IMR-90 (cell line): ENCODE measurements around the gene GALNT8. TPM values are rescaled to one million over a fixed set of nuclear protein-coding genes. Genes with fewer than 3 reads are reported as not detected.

Experiments
- ATAC-seq: fragments of 200-7000 bp; cut with Tn5 transposase; 2 replicates; pipeline ENCODE4 v1.9.1; 2020; ENCODE audit warnings: low read depth, mild to moderate bottlenecking, moderate library complexity
- BruUV-seq: library from RNA; stranded (reverse); fragments of 400-500 nt; replicated peaks from 2 replicates; lab custom pipeline; 2021; lab: Mats Ljungman, UMichigan
- CTCF ChIA-PET: fragments of 300-600 bp; formaldehyde crosslinking; extraction: SDS; loops from one replicate; lab custom pipeline; 2021; ENCODE audit warnings: antibody characterized with exemption; lab: Yijun Ruan, JAX
- POLR2A ChIA-PET: fragments of 300-600 bp; sonication (Branson Sonifier 250); formaldehyde crosslinking; loops from one replicate; lab custom pipeline; 2022; ENCODE audit warnings: antibody characterized with exemption; ENCODE audit not compliant: unreplicated experiment; lab: Charles Lee
- DNase-seq: peaks from one replicate; pipeline ENCODE4 v3.0.0; 2013
- H2AFZ ChIP-seq: replicated peaks from 2 replicates; pipeline ENCODE3; 2013; ENCODE audit warnings: low read length, mild to moderate bottlenecking; ENCODE audit not compliant: poor library complexity
- H2AK5ac ChIP-seq: 2 replicates; pipeline ENCODE4 v1.6.1; 2013; ENCODE audit warnings: low read depth, low read length, inconsistent platforms
- H2AK9ac ChIP-seq: replicated peaks from 2 replicates; pipeline ENCODE3; 2013; ENCODE audit warnings: mild to moderate bottlenecking, low read depth, low read length, moderate library complexity; ENCODE audit not compliant: poor library complexity
- H2BK120ac ChIP-seq: 2 replicates; pipeline ENCODE4 v1.6.1; 2013; ENCODE audit warnings: low read depth, low read length, inconsistent platforms
- H2BK15ac ChIP-seq: 3 replicates; pipeline ENCODE4 v1.6.1; 2013; ENCODE audit warnings: low read depth, low read length, inconsistent platforms
- H2BK20ac ChIP-seq: 2 replicates; pipeline ENCODE4 v1.6.1; 2013; ENCODE audit warnings: low read depth, mild to moderate bottlenecking, inconsistent platforms, low read length, moderate library complexity
- H2BK5ac ChIP-seq: 2 replicates; pipeline ENCODE4 v1.6.1; 2013; ENCODE audit warnings: mild to moderate bottlenecking, low read depth, low read length, inconsistent platforms; ENCODE audit not compliant: poor library complexity, severe bottlenecking
- H3K14ac ChIP-seq: replicated peaks from 2 replicates; pipeline ENCODE4 v1.6.1; 2013; ENCODE audit warnings: low read depth, low read length, inconsistent platforms
- H3K18ac ChIP-seq: 2 replicates; pipeline ENCODE4 v1.6.1; 2013; ENCODE audit warnings: low read depth, low read length, control low read depth
- H3K23ac ChIP-seq: 2 replicates; pipeline ENCODE4 v1.6.1; 2013; ENCODE audit warnings: low read depth, low read length, inconsistent platforms
- H3K27ac ChIP-seq: 2 replicates; pipeline ENCODE4 v1.5.1; 2013; ENCODE audit warnings: mild to moderate bottlenecking, control low read depth, low read length; ENCODE audit not compliant: insufficient read depth
- H3K27me3 ChIP-seq: 2 replicates; pipeline ENCODE4 v1.6.1; 2013; ENCODE audit warnings: low read length; ENCODE audit not compliant: control insufficient read depth, insufficient read depth
- H3K36me3 ChIP-seq: 2 replicates; pipeline ENCODE4 v1.6.1; 2013; ENCODE audit warnings: low read length, mixed read lengths; ENCODE audit not compliant: control insufficient read depth, insufficient read depth
- H3K4ac ChIP-seq: 2 replicates; pipeline ENCODE4 v1.6.1; 2013; ENCODE audit warnings: low read depth, low read length, inconsistent platforms
- H3K4me1 ChIP-seq: 2 replicates; pipeline ENCODE4 v1.6.1; 2013; ENCODE audit warnings: low read length, mixed read lengths; ENCODE audit not compliant: control insufficient read depth, insufficient read depth
- H3K4me2 ChIP-seq: 2 replicates; pipeline ENCODE4 v1.6.1; 2013; ENCODE audit warnings: low read depth, mild to moderate bottlenecking, control low read depth, low read length, moderate library complexity
- H3K4me3 ChIP-seq: 2 replicates; pipeline ENCODE4 v1.5.1; 2013; ENCODE audit warnings: low read depth, mild to moderate bottlenecking, control low read depth, low read length, moderate library complexity; ENCODE audit not compliant: insufficient read depth
- H3K56ac ChIP-seq: 2 replicates; pipeline ENCODE4 v1.6.1; 2013; ENCODE audit warnings: low read length, inconsistent platforms; ENCODE audit not compliant: insufficient read depth; ENCODE audit errors: extremely low read depth
- H3K79me1 ChIP-seq, 2 experiments: 2 replicates each; pipeline ENCODE4 v1.6.1; 2013; ENCODE audit warnings: low read length in 2 of 2, inconsistent platforms in 1 of 2, low read depth in 1 of 2
- H3K9ac ChIP-seq: 2 replicates; pipeline ENCODE4 v1.6.1; 2013; ENCODE audit warnings: low read depth, low read length, control low read depth
- H3K9me1 ChIP-seq: 2 replicates; pipeline ENCODE4 v1.6.1; 2013; ENCODE audit warnings: low read length, inconsistent platforms; ENCODE audit not compliant: insufficient read depth
- H3K9me3 ChIP-seq: 2 replicates; pipeline ENCODE4 v1.6.1; 2013; ENCODE audit warnings: low read length; ENCODE audit not compliant: control insufficient read depth, insufficient read depth
- H4K20me1 ChIP-seq: 2 replicates; pipeline ENCODE4 v1.6.1; 2013; ENCODE audit warnings: low read length, inconsistent platforms; ENCODE audit not compliant: insufficient read depth
- H4K5ac ChIP-seq: 2 replicates; pipeline ENCODE4 v1.6.1; 2013; ENCODE audit warnings: mild to moderate bottlenecking, low read depth, low read length, control low read depth
- H4K8ac ChIP-seq, 2 experiments: 2 replicates each; pipeline ENCODE4 v1.6.1; 2013; ENCODE audit warnings: low read depth in 2 of 2, low read length in 2 of 2, control low read depth in 1 of 2, inconsistent platforms in 1 of 2
- H4K91ac ChIP-seq: 2 replicates; pipeline ENCODE4 v1.6.1; 2013; ENCODE audit warnings: low read depth, low read length, inconsistent platforms; ENCODE audit not compliant: insufficient read depth
- BHLHE40 ChIP-seq: fragments of 150-350 bp; IDR thresholded peaks from 2 replicates; pipeline ENCODE4 v1.6.1; 2016; ENCODE audit warnings: mild to moderate bottlenecking, low read depth, low read length
- CEBPB ChIP-seq: IDR thresholded peaks from 2 replicates; pipeline ENCODE4 v1.6.1; 2012; ENCODE audit warnings: low read depth, low read length, improper control_type of control experiment
- CHD1 ChIP-seq: IDR thresholded peaks from 2 replicates; pipeline ENCODE4 v1.6.1; 2012; ENCODE audit warnings: low read depth, low read length, improper control_type of control experiment
- FOS ChIP-seq: fragments of 150-350 bp; IDR thresholded peaks from 2 replicates; pipeline ENCODE4 v1.6.1; 2016; ENCODE audit warnings: low read depth, low read length
- MAFK ChIP-seq: IDR thresholded peaks from 2 replicates; pipeline ENCODE4 v1.6.1; 2012; ENCODE audit warnings: low read depth, low read length, improper control_type of control experiment
- MAZ ChIP-seq: IDR thresholded peaks from 2 replicates; pipeline ENCODE4 v1.6.1; 2012; ENCODE audit warnings: low read depth, mild to moderate bottlenecking, low read length, improper control_type of control experiment, moderate library complexity, borderline replicate concordance
- MXI1 ChIP-seq: IDR thresholded peaks from 2 replicates; pipeline ENCODE4 v1.6.1; 2012; ENCODE audit warnings: low read depth, mild to moderate bottlenecking, low read length, moderate library complexity, borderline replicate concordance
- NFE2L2 ChIP-seq: fragments of 150-350 bp; IDR thresholded peaks from 2 replicates; pipeline ENCODE4 v1.6.1; 2016; ENCODE audit warnings: low read depth, mild to moderate bottlenecking, low read length
- POLR2A ChIP-seq: IDR thresholded peaks from 2 replicates; pipeline ENCODE4 v1.6.1; 2012; ENCODE audit warnings: mild to moderate bottlenecking, low read depth, low read length
- RAD21 ChIP-seq: IDR thresholded peaks from 2 replicates; pipeline ENCODE4 v1.6.1; 2012; ENCODE audit warnings: low read length, improper control_type of control experiment
- RCOR1 ChIP-seq: IDR thresholded peaks from 2 replicates; pipeline ENCODE4 v1.6.1; 2012; ENCODE audit warnings: mild to moderate bottlenecking, low read length, improper control_type of control experiment; ENCODE audit not compliant: insufficient replicate concordance
- RFX5 ChIP-seq: IDR thresholded peaks from 2 replicates; pipeline ENCODE4 v1.8.0; 2012; ENCODE audit warnings: low read depth, mild to moderate bottlenecking, low read length, moderate library complexity
- SMC3 ChIP-seq: fragments of 150-350 bp; IDR thresholded peaks from 2 replicates; pipeline ENCODE4 v1.6.1; 2016; ENCODE audit warnings: low read depth, mild to moderate bottlenecking, antibody characterized with exemption, low read length, moderate library complexity
- WGBS, 2 experiments: methylation state at CpG; one replicate each; pipeline versions ENCODE4 v1.1.5 to v1.1.7; 2013; ENCODE audit warnings: missing lambda C conversion rate in 2 of 2; ENCODE audit not compliant: insufficient read length in 1 of 2; ENCODE audit errors: extremely low coverage in 2 of 2; 5-methylcytosine and 5-hydroxymethylcytosine counted together
- dilution Hi-C: fragments of 300-500 bp; cut with HindIII; formaldehyde crosslinking; loops from one replicate; pipeline ENCODE4 v1.14.3; 2018; ENCODE audit warnings: low sequenced_read_pairs; ENCODE audit not compliant: unreplicated experiment
- in situ Hi-C: fragments of 300-500 bp; cut with MboI; formaldehyde crosslinking; loops from 3 replicates; pipeline ENCODE4 v1.14.3; 2019; ENCODE audit warnings: low sequenced_read_pairs, inconsistent platforms, mixed read lengths
- intact Hi-C: fragments of 100-400 bp; cut with micrococcal nuclease; formaldehyde crosslinking; loops from 2 replicates; pipeline ENCODE4 v1.10.0; 2022
- polyA plus RNA-seq, 3 experiments: library from polyadenylated mRNA; depleted of rRNA; stranded (reverse); fragments of >200 nt; gene quantifications; 2 replicates each; pipeline ENCODE4 v1.2.3, GENCODE V29; 2012; ENCODE audit warnings: low replicate concordance in 1 of 3
- total RNA-seq: library from RNA; depleted of rRNA; stranded (reverse); fragments of >200 nt; gene quantifications from 2 replicates; pipeline ENCODE4 v1.2.3, GENCODE V29; 2012
- TF ChIP-seq, protein P1 (sequence below): conservative IDR thresholded peaks from 2 replicates; pipeline ENCODE4 v1.5.1; 2012; ENCODE audit warnings: mild to moderate bottlenecking, low read depth, low read length, improper control_type of control experiment
- TF ChIP-seq, protein P2 (sequence below): fragments of 150-350 bp; IDR thresholded peaks from 2 replicates; pipeline ENCODE4 v1.6.1; 2017; ENCODE audit warnings: mild to moderate bottlenecking, antibody characterized with exemption, low read length, low read depth
- TF ChIP-seq, protein P3 (sequence below): fragments of 150-350 bp; IDR thresholded peaks from 2 replicates; pipeline ENCODE4 v1.6.1; 2016; ENCODE audit warnings: low read depth, mild to moderate bottlenecking, low read length, moderate library complexity, borderline replicate concordance

GALNT8 gene
- total and polyA plus RNA-seq, 2 of the 4 experiments (the other 2 are of a cell fraction), result not detected

DNA sequence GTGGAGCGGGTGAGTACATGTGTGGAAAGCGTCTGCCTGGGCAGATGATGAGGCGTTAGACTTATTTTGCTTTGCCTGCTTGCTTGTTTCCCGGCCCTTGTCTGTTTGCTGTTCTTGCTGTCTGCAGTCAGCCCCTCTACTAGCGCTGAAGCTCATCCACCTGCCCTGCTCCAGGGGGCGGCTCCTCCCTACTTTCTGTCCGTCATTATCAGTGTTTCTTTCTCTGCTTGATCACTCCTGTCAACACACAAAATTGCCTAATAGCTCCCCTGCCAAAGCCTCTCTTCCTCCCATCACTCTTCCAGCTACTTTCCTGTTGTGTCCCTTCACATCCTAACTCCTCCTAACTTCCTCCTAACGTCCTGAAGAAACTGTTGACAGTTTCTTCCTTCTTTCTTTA lies 34.9 kb upstream of the GALNT8 start:
- Histone ChIP-seq H3K27me3 (no peaks in the 10 kb centered on the region), H4K91ac (no peak overlapping the region), H3K4ac (no peak overlapping the region), H3K4me2 (no peak overlapping the region), H3K36me3 (peaks cover 26% of the 10 kb centered on the region), H3K18ac (no peak overlapping the region), H2AK9ac (no peak overlapping the region), H4K20me1 (no peaks in the 10 kb centered on the region), H3K56ac (no peak overlapping the region), H3K23ac (no peak overlapping the region), H3K4me1 (no peaks in the 10 kb centered on the region), H3K9ac (no peak overlapping the region), H2BK120ac (no peak overlapping the region), H2BK15ac (no peak overlapping the region), H3K27ac (no peak overlapping the region), H4K8ac (no peak overlapping the region), H2BK20ac (no peak overlapping the region), H3K4me3 (no peak overlapping the region), H3K79me1 (no peaks in the 10 kb centered on the region), H2AFZ (no peak overlapping the region), H4K5ac (no peak overlapping the region), H2BK5ac (no peak overlapping the region), H3K14ac (no peak overlapping the region), H3K9me1 (no peaks in the 10 kb centered on the region), H3K9me3 (no peaks in the 10 kb centered on the region), H2AK5ac (no peak overlapping the region)
- DNase-seq, result no peak
- intact Hi-C loops, result no loop called here
- TF ChIP-seq MAZ, result no peak
- TF ChIP-seq MXI1, result no peak
- no peak for TF ChIP-seq NFE2L2
- TF ChIP-seq, protein P1, sequence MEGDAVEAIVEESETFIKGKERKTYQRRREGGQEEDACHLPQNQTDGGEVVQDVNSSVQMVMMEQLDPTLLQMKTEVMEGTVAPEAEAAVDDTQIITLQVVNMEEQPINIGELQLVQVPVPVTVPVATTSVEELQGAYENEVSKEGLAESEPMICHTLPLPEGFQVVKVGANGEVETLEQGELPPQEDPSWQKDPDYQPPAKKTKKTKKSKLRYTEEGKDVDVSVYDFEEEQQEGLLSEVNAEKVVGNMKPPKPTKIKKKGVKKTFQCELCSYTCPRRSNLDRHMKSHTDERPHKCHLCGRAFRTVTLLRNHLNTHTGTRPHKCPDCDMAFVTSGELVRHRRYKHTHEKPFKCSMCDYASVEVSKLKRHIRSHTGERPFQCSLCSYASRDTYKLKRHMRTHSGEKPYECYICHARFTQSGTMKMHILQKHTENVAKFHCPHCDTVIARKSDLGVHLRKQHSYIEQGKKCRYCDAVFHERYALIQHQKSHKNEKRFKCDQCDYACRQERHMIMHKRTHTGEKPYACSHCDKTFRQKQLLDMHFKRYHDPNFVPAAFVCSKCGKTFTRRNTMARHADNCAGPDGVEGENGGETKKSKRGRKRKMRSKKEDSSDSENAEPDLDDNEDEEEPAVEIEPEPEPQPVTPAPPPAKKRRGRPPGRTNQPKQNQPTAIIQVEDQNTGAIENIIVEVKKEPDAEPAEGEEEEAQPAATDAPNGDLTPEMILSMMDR, result no peak
- TF ChIP-seq BHLHE40, result no peak
- no peak for TF ChIP-seq FOS
- TF ChIP-seq, protein P2, sequence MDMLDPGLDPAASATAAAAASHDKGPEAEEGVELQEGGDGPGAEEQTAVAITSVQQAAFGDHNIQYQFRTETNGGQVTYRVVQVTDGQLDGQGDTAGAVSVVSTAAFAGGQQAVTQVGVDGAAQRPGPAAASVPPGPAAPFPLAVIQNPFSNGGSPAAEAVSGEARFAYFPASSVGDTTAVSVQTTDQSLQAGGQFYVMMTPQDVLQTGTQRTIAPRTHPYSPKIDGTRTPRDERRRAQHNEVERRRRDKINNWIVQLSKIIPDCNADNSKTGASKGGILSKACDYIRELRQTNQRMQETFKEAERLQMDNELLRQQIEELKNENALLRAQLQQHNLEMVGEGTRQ, result no peak
- no peak for TF ChIP-seq SMC3
- no peak for TF ChIP-seq RAD21
- TF ChIP-seq RCOR1, result no peak
- no peak for TF ChIP-seq CEBPB
- no peak for TF ChIP-seq RFX5
- TF ChIP-seq POLR2A, result no peak
- no peak for TF ChIP-seq MAFK
- TF ChIP-seq, protein P3, sequence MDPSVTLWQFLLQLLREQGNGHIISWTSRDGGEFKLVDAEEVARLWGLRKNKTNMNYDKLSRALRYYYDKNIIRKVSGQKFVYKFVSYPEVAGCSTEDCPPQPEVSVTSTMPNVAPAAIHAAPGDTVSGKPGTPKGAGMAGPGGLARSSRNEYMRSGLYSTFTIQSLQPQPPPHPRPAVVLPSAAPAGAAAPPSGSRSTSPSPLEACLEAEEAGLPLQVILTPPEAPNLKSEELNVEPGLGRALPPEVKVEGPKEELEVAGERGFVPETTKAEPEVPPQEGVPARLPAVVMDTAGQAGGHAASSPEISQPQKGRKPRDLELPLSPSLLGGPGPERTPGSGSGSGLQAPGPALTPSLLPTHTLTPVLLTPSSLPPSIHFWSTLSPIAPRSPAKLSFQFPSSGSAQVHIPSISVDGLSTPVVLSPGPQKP, result no peak
- TF ChIP-seq CHD1, result no peak
- ChIA-PET POLR2A (no interaction called here), CTCF (no interaction called here)
- ATAC-seq, result no peak
- in situ Hi-C loops, result no loop called here
- BruUV-seq, result no TSS peak
- 84% methylated on average over 7 of the region's 8 CpGs; no CpG with 5 or more reads in 1 of the 2 experiments for WGBS, 2 experiments
- dilution Hi-C loops, result no loop called here
